Hepatocyte (in vitro differentiated cells): ENCODE data around the gene DOK1.

ENCODE experiments used
- CTCF ChIP-seq: fragments of 200-600 bp; sonication (generic); IDR thresholded peaks from 2 replicates; pipeline ENCODE4 v1.5.1; 2016; ENCODE audit warnings: antibody characterized with exemption, mild to moderate bottlenecking; ENCODE audit not compliant: poor library complexity
- EZH2 ChIP-seq: fragments of 200-600 bp; sonication (generic); IDR thresholded peaks from 2 replicates; pipeline ENCODE4 v1.6.1; 2016; ENCODE audit warnings: antibody characterized with exemption, mild to moderate bottlenecking, borderline replicate concordance

- TF ChIP-seq CTCF: no peak
- TF ChIP-seq EZH2: no peak
These were observed 5.4 kb downstream of the DOK1 start for GRCh38 chr2:74559912-74560311.
